Tibial nerve (tissue), 3 donors: ENCODE measurements around the gene ZNF311.

Experiments
- CTCF ChIP-seq, 5 experiments: fragments of 200-600 bp in 3 of 5; fragments of 450-650 bp in 2 of 5; sonication (generic) in 3 of 5; IDR thresholded peaks; one replicate each; pipeline ENCODE4 v1.5.1; 2016 to 2019; ENCODE audit warnings: antibody characterized with exemption in 5 of 5, mild to moderate bottlenecking in 3 of 5, moderate library complexity in 2 of 5
- POLR2A ChIP-seq, 2 donors: fragments of 450-650 bp; IDR thresholded peaks; one replicate each; pipeline ENCODE4 v1.6.1; 2017; ENCODE audit warnings: antibody characterized with exemption in 2 of 2, mild to moderate bottlenecking in 2 of 2, moderate library complexity in 2 of 2

GRCh38 chr6:28996844-28997510 lies 8.1 kb downstream of the ZNF311 start:
- TF ChIP-seq CTCF (IDR thresholded peaks at IDR 0.05): no peak
- TF ChIP-seq POLR2A (IDR thresholded peaks at IDR 0.05): no peak
